LoVo (cell line): ENCODE measurements around the gene FAM53A.
"Not testable (repeated sequence)": the region's sequence is repeated elsewhere in the genome, so short reads cannot be mapped to it uniquely, and the experiment has no call there.

Experiments used
- DNase-seq: peaks from one replicate; pipeline ENCODE4 v3.0.0-alpha.2; 2016; ENCODE audit warnings: low spot score

Gene FAM53A

GRCh38 chr4:1659104-1660043 lies 24.7 kb downstream of the FAM53A start:
- DNase-seq: no peak

- no peak for DNase-seq
These were observed 25.5 kb downstream of the FAM53A start for GRCh38 chr4:1658581-1658980.

GRCh38 chr4:1658146-1658545 lies 26.0 kb downstream of the FAM53A start:
- DNase-seq: peak; percentile 4

- DNase-seq: no peak
These were observed 27.1 kb downstream of the FAM53A start for GRCh38 chr4:1656986-1657385.

- DNase-seq: no peak
These were observed 28.0 kb downstream of the FAM53A start for GRCh38 chr4:1656132-1656531.

- DNase-seq: no peak
These were observed 28.4 kb downstream of the FAM53A start for GRCh38 chr4:1655676-1656075.

GRCh38 chr4:1655081-1655480 lies 29.0 kb downstream of the FAM53A start:
- no peak for DNase-seq

- no peak for DNase-seq
These were observed 29.7 kb downstream of the FAM53A start for GRCh38 chr4:1654216-1654955.

- no peak for DNase-seq
These were observed 30.3 kb downstream of the FAM53A start for GRCh38 chr4:1653776-1654175.

- no peak for DNase-seq
These were observed 32.0 kb downstream of the FAM53A start for GRCh38 chr4:1652088-1652487.

GRCh38 chr4:1651609-1652008 lies 32.5 kb downstream of the FAM53A start:
- DNase-seq: no peak

GRCh38 chr4:1648962-1649361 lies 35.2 kb downstream of the FAM53A start:
- no peak for DNase-seq

- DNase-seq: no peak
These were observed 36.7 kb downstream of the FAM53A start for GRCh38 chr4:1647432-1647831.

- DNase-seq: no peak
These were observed 37.4 kb downstream of the FAM53A start for GRCh38 chr4:1646690-1647089.

GRCh38 chr4:1644891-1645657 lies 39.0 kb downstream of the FAM53A start:
- DNase-seq: no peak

GRCh38 chr4:1643971-1644735 lies 40.0 kb downstream of the FAM53A start:
- DNase-seq: no peak

- no peak for DNase-seq
These were observed 41.7 kb downstream of the FAM53A start for GRCh38 chr4:1642196-1642951.

- no peak for DNase-seq
These were observed 42.4 kb downstream of the FAM53A start for GRCh38 chr4:1641671-1642070.

- DNase-seq: not testable (repeated sequence)
These were observed 43.2 kb downstream of the FAM53A start for GRCh38 chr4:1640716-1641503.

- no peak for DNase-seq
These were observed 43.9 kb downstream of the FAM53A start for GRCh38 chr4:1640190-1640589.
